ES-I3 (cell line): ENCODE results near the gene KLHL24.
"Not testable (repeated sequence)": the region's sequence is repeated elsewhere in the genome, so short reads cannot be mapped to it uniquely, and the experiment has no call there.

Source experiments
- H3K36me3 ChIP-seq: 2 replicates; pipeline ENCODE4 v1.6.1; 2013; ENCODE audit warnings: mild to moderate bottlenecking, low read length, control low read depth, moderate library complexity; ENCODE audit not compliant: insufficient read depth
- H3K4me1 ChIP-seq: 2 replicates; pipeline ENCODE4 v1.6.1; 2013; ENCODE audit warnings: mild to moderate bottlenecking, control low read depth, low read length; ENCODE audit not compliant: insufficient read depth
- H3K9ac ChIP-seq: 2 replicates; pipeline ENCODE4 v1.6.1; 2013; ENCODE audit warnings: low read depth, mild to moderate bottlenecking, low read length, moderate library complexity
- H3K9me3 ChIP-seq: 2 replicates; pipeline ENCODE4 v1.6.1; 2013; ENCODE audit warnings: mild to moderate bottlenecking, low read length, moderate library complexity; ENCODE audit not compliant: control insufficient read depth, insufficient read depth

Gene KLHL24

GRCh38 chr3:183645254-183645653 lies 9.8 kb downstream of the KLHL24 start:
- H3K9ac ChIP-seq = no peak overlapping the region
- H3K4me1 ChIP-seq = no peaks in the 10 kb centered on the region
- no peaks in the 10 kb centered on the region for H3K36me3 ChIP-seq
- H3K9me3 ChIP-seq = no peaks in the 10 kb centered on the region

GRCh38 chr3:183650554-183650953 lies 15.1 kb downstream of the KLHL24 start:
- peaks cover 42% of the 10 kb centered on the region for H3K9me3 ChIP-seq
- no peaks in the 10 kb centered on the region for H3K4me1 ChIP-seq
- peaks cover 23% of the 10 kb centered on the region; the same call in 1 of the 2 replicates for H3K36me3 ChIP-seq
- no peak overlapping the region for H3K9ac ChIP-seq

GRCh38 chr3:183653209-183654064 lies 18.0 kb downstream of the KLHL24 start:
- Histone ChIP-seq H3K36me3 (peaks cover 23% of the 10 kb centered on the region; the same call in 1 of the 2 replicates), H3K9ac (no peak overlapping the region), H3K9me3 (peaks cover 42% of the 10 kb centered on the region), H3K4me1 (no peaks in the 10 kb centered on the region)

- H3K4me1 ChIP-seq = peaks cover 3% of the 10 kb centered on the region; the same call in 1 of the 2 replicates
- peaks cover 42% of the 10 kb centered on the region for H3K9me3 ChIP-seq
- no peak overlapping the region for H3K9ac ChIP-seq
- peaks cover 23% of the 10 kb centered on the region; the same call in 1 of the 2 replicates for H3K36me3 ChIP-seq
Measured at GRCh38 chr3:183654727-183655126, 19.3 kb downstream of the KLHL24 start.

- Histone ChIP-seq H3K9ac (no peak overlapping the region), H3K36me3 (peaks cover 4% of the 10 kb centered on the region; the same call in 1 of the 2 replicates), H3K4me1 (peaks cover 5% of the 10 kb centered on the region; the same call in 1 of the 2 replicates), H3K9me3 (no peaks in the 10 kb centered on the region)
Measured at GRCh38 chr3:183662099-183662498, 26.7 kb downstream of the KLHL24 start.

GRCh38 chr3:183664913-183665381 lies 29.5 kb downstream of the KLHL24 start:
- Histone ChIP-seq H3K36me3 (peaks cover 4% of the 10 kb centered on the region; the same call in 1 of the 2 replicates), H3K9ac (no peak overlapping the region)

GRCh38 chr3:183680061-183680460 lies 44.6 kb downstream of the KLHL24 start:
- Histone ChIP-seq H3K36me3 (no peaks in the 10 kb centered on the region), H3K9ac (no peak overlapping the region)

More at GRCh38 chr3:183664913-183665381, 29.5 kb downstream of the KLHL24 start:
- no peaks in the 10 kb centered on the region for H3K4me1 ChIP-seq
- no peaks in the 10 kb centered on the region for H3K9me3 ChIP-seq

GRCh38 chr3:183687705-183688104 lies 52.3 kb downstream of the KLHL24 start:
- Histone ChIP-seq H3K9me3 (no peaks in the 10 kb centered on the region), H3K36me3 (no peaks in the 10 kb centered on the region), H3K4me1 (no peaks in the 10 kb centered on the region), H3K9ac (no peak overlapping the region)

More at GRCh38 chr3:183680061-183680460, 44.6 kb downstream of the KLHL24 start:
- H3K4me1 ChIP-seq = no peaks in the 10 kb centered on the region
- no peaks in the 10 kb centered on the region for H3K9me3 ChIP-seq

GRCh38 chr3:183688874-183689273 lies 53.5 kb downstream of the KLHL24 start:
- Histone ChIP-seq H3K9me3 (no peaks in the 10 kb centered on the region), H3K9ac (no peak overlapping the region), H3K36me3 (no peaks in the 10 kb centered on the region), H3K4me1 (no peaks in the 10 kb centered on the region)

GRCh38 chr3:183689621-183690020 lies 54.2 kb downstream of the KLHL24 start:
- not testable (repeated sequence) for H3K36me3 ChIP-seq, H3K9me3 ChIP-seq, H3K4me1 ChIP-seq, H3K9ac ChIP-seq

GRCh38 chr3:183690402-183690995 lies 55.1 kb downstream of the KLHL24 start:
- H3K36me3 ChIP-seq = no peaks in the 10 kb centered on the region
- H3K9ac ChIP-seq = no peak overlapping the region
- H3K9me3 ChIP-seq = no peaks in the 10 kb centered on the region
- no peaks in the 10 kb centered on the region; the same call in 1 of the 2 replicates for H3K4me1 ChIP-seq

- H3K4me1 ChIP-seq = no peaks in the 10 kb centered on the region; the same call in 1 of the 2 replicates
- H3K9ac ChIP-seq = no peak overlapping the region
- H3K9me3 ChIP-seq = no peaks in the 10 kb centered on the region
- H3K36me3 ChIP-seq = no peaks in the 10 kb centered on the region
Measured at GRCh38 chr3:183692436-183692835, 57.0 kb downstream of the KLHL24 start.

- H3K9me3 ChIP-seq = no peaks in the 10 kb centered on the region
- H3K9ac ChIP-seq = no peak overlapping the region
- no peaks in the 10 kb centered on the region for H3K36me3 ChIP-seq
- H3K4me1 ChIP-seq = peaks cover 8% of the 10 kb centered on the region
Measured at GRCh38 chr3:183695569-183696364, 60.3 kb downstream of the KLHL24 start.

GRCh38 chr3:183697123-183697609 lies 61.7 kb downstream of the KLHL24 start:
- Histone ChIP-seq H3K9ac (peak overlapping the region; percentile 99; the same call in 1 of the 2 replicates), H3K4me1 (peaks cover 8% of the 10 kb centered on the region), H3K9me3 (no peaks in the 10 kb centered on the region), H3K36me3 (no peaks in the 10 kb centered on the region)
